ENCODE data around the gene EDARADD. TPM values are rescaled to one million over a fixed set of nuclear protein-coding genes. Genes with fewer than 3 reads are reported as not detected.

Gene EDARADD
- total and polyA plus RNA-seq, 10 donors, result 0.22 to 7.4 (median 2.1) TPM

DNA sequence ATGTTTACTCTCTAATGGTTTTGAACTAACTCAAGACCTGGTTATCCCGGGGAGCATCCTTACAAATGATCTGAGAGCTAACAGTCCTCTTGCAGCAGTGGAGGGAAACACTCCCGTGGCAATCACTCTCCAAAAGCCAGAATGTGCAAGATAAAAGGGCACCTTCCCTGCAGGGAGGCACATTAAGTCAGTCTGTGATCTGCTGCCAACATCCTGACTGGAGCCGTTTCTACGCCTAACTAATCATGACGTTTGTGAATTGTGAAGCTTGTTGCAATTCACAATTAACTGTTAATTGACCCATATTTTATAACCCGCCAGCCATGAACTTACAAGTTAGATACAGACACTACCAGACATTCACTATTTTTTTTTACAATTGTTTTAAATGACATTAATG is 77.6 kb downstream of the EDARADD start:
- WGBS, 5 donors, result 61 to 77% (median 74%) methylated on average over 6 of the region's 6 CpGs
- peaks cover 0 to 23% (median 0%) of the 10 kb centered on the region in 7 donors for H3K27me3 ChIP-seq (replicated peaks in 1 of 7)
- no peaks in the 10 kb centered on the region for H3K36me3 ChIP-seq
- no peak overlapping the region for H3K27ac ChIP-seq
- H3K4me3 ChIP-seq, result no peak overlapping the region
- no peak for DNase-seq
- TF ChIP-seq, protein P1, sequence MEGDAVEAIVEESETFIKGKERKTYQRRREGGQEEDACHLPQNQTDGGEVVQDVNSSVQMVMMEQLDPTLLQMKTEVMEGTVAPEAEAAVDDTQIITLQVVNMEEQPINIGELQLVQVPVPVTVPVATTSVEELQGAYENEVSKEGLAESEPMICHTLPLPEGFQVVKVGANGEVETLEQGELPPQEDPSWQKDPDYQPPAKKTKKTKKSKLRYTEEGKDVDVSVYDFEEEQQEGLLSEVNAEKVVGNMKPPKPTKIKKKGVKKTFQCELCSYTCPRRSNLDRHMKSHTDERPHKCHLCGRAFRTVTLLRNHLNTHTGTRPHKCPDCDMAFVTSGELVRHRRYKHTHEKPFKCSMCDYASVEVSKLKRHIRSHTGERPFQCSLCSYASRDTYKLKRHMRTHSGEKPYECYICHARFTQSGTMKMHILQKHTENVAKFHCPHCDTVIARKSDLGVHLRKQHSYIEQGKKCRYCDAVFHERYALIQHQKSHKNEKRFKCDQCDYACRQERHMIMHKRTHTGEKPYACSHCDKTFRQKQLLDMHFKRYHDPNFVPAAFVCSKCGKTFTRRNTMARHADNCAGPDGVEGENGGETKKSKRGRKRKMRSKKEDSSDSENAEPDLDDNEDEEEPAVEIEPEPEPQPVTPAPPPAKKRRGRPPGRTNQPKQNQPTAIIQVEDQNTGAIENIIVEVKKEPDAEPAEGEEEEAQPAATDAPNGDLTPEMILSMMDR (IDR thresholded peaks at IDR 0.05 in 8 of 11, conservative IDR thresholded peaks at IDR 0.05 in 3 of 11), result no peak
- no peak for TF ChIP-seq POLR2AphosphoS5 (IDR thresholded peaks at IDR 0.05)
- TF ChIP-seq POLR2A (IDR thresholded peaks at IDR 0.05), result no peak
- H3K9me3 ChIP-seq, result no peaks in the 10 kb centered on the region
- intact Hi-C loops (cut with DNase I; ENCODE audit: low total_unique reads), result no loop called here
- peaks cover 0 to 2% (median 0%) of the 10 kb centered on the region in 6 donors for H3K4me1 ChIP-seq

DNA sequence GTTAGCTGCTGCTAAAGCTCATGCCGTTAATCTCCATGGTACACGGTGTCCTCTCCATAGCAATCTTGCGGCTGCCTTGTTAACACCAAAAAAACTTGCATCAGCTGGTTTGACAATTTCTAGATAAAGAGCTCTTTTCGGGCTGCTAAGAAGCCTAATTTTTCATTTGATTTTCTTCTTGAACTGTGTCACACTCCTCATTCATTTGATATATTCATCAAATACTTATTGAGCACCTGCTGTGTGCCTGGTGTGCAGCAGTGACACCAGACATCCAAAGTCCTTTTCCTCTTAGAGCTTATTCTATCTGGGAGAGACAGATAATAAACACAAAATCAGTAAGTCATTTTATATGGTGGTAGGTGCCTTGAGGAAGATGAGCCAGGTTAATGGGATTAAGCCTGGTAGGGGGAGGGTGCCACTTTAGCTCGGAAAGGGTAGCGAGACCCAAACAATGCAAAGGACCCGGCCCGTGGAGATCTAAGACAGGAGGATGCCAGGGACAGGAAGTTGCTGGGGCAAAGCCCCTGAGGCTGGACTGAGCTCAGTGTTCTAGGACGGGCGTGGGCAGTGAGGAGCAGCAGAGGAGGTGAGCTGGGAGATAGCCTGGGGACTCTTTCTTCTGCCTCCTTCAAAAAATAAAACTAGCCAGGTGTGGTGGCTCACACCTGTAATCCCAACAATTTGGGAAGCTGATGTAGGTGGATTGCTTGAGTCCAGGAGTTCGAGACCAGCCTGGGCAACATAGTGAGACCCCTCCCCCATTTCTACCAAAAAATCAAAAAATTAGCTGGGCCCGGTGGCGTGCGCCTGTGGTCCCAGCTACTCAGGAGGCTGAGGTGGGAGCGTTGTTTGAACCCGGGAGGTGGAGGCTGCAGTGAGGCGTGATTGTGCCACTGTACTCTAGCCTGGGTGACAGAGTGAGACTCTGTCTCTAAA is 79.0 kb downstream of the EDARADD start:
- intact Hi-C loops (cut with DNase I; ENCODE audit: low total_unique reads), result no loop called here
- Histone ChIP-seq H3K4me3 (no peak overlapping the region), H3K36me3 (no peaks in the 10 kb centered on the region), H3K4me1 (no peaks in the 10 kb centered on the region), H3K27me3 (replicated peaks in 1 of 7) (peaks cover 0 to 11% (median 0%) of the 10 kb centered on the region in 7 donors), H3K9me3 (no peaks in the 10 kb centered on the region), H3K27ac (no peak overlapping the region)
- no peak for TF ChIP-seq POLR2AphosphoS5 (IDR thresholded peaks at IDR 0.05)
- no peak for TF ChIP-seq POLR2A (IDR thresholded peaks at IDR 0.05)
- TF ChIP-seq, protein P1 (IDR thresholded peaks at IDR 0.05 in 8 of 11, conservative IDR thresholded peaks at IDR 0.05 in 3 of 11), result no peak
- WGBS, 5 donors, result 84 to 90% (median 89%) methylated on average over 17 of the region's 17 CpGs
- DNase-seq, result no peak

DNA sequence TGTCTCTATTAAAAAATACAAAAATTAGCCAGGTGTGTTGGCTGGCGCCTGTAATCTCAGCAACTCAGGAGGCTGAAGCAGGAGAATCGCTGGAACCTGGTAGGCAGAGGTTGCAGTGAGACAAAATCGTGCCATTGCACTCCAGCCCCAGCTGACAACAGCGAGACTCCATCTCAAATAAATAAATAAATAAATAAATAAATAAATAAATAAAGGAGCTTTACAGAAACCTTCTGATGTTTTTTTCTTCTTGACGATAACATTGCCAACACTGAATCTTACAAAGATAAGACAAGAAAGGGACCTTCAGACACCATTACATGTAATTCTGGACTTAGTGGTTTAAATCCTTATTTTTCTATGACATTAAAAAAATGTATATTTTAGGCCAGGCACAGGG is 81.9 kb downstream of the EDARADD start:
- Histone ChIP-seq H3K4me1 (no peaks in the 10 kb centered on the region), H3K9me3 (no peaks in the 10 kb centered on the region), H3K27me3 (replicated peaks in 1 of 7) (no peaks in the 10 kb centered on the region), H3K27ac (no peak overlapping the region), H3K36me3 (no peaks in the 10 kb centered on the region), H3K4me3 (no peak overlapping the region)
- no peak for DNase-seq
- TF ChIP-seq POLR2AphosphoS5 (IDR thresholded peaks at IDR 0.05) (no peak), POLR2A (IDR thresholded peaks at IDR 0.05) (no peak)
- TF ChIP-seq, protein P1 (IDR thresholded peaks at IDR 0.05 in 8 of 11, conservative IDR thresholded peaks at IDR 0.05 in 3 of 11), result no peak
- intact Hi-C loops (cut with DNase I; ENCODE audit: low total_unique reads), result no loop called here
- 84 to 98% (median 93%) methylated on average over 5 of the region's 5 CpGs for WGBS, 5 donors

DNA sequence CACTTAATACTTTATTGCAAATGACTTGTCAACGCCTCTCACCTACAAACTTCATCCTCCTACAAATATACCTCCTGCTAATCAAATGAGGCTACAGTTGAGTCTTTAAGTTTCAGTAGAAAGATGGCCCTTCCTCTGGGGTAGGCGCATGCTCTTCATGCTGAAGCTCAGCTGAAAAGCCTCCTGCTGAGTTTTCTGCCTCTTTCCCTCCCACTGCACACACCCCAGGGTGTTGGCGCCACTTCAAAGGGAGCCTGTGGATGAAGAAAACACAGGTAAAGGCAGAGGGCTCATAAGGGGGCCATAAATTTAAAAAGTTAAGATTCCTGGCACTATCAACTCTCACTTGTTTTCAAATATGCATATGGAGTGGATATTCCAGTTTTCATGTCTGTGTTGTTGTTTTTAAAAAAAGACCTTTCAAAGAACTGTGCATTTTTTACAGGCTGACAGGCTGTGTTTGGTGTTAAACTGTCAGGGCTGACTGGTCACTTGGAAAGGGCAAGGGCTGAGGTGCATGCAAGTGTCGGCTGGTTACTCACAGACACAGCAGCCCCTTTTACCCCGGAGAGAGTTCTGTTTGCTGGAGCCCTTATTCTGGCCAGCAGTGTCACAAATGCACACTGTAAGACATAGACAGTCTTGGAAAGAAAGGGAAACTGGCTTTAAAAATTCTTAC is 86.8 kb downstream of the EDARADD start:
- Histone ChIP-seq H3K27me3 (replicated peaks in 1 of 7) (no peaks in the 10 kb centered on the region), H3K4me1 (no peaks in the 10 kb centered on the region), H3K27ac (no peak overlapping the region), H3K9me3 (no peaks in the 10 kb centered on the region), H3K36me3 (peaks cover 0 to 8% (median 0%) of the 10 kb centered on the region in 6 donors), H3K4me3 (no peak overlapping the region)
- intact Hi-C loops (cut with DNase I; ENCODE audit: low total_unique reads), result no loop called here
- TF ChIP-seq POLR2A (IDR thresholded peaks at IDR 0.05), result no peak
- no peak for TF ChIP-seq POLR2AphosphoS5 (IDR thresholded peaks at IDR 0.05)
- TF ChIP-seq, protein P1 (IDR thresholded peaks at IDR 0.05 in 8 of 11, conservative IDR thresholded peaks at IDR 0.05 in 3 of 11), result no peak
- 81 to 88% (median 86%) methylated on average over 5 of the region's 5 CpGs for WGBS, 5 donors
- no peak for DNase-seq

Data from spleen (tissue), 11 donors.